GM12878 (cell line): ENCODE data around the gene HCRT. TPM values are rescaled to one million over a fixed set of nuclear protein-coding genes. Genes with fewer than 3 reads are reported as not detected.

Experiments
- ATAC-seq: fragments of 200-7000 bp; cut with Tn5 transposase; 3 replicates; pipeline ENCODE4 v1.9.1; 2020; ENCODE audit warnings: mild to moderate bottlenecking, moderate library complexity
- BruUV-seq: library from RNA; stranded (reverse); fragments of 400-500 nt; replicated peaks from 2 replicates; lab custom pipeline; 2021; lab: Mats Ljungman, UMichigan
- CTCF ChIA-PET: fragments of 300-600 bp; sonication (Branson Sonifier 250); formaldehyde crosslinking; extraction: SDS; loops from one replicate; lab custom pipeline; 2021; ENCODE audit warnings: inconsistent platforms; lab: Yijun Ruan, JAX
- POLR2A ChIA-PET: fragments of 350-600 bp; formaldehyde crosslinking; extraction: SDS; loops from one replicate; lab custom pipeline; 2021; ENCODE audit warnings: inconsistent platforms; lab: Charles Lee
- RAD21 ChIA-PET: fragments of 300-600 bp; sonication (Branson Sonifier 250); formaldehyde crosslinking; loops from one replicate; lab custom pipeline; 2023; ENCODE audit warnings: antibody characterized with exemption; ENCODE audit not compliant: unreplicated experiment; lab: Charles Lee
- SMC1A ChIA-PET: fragments of 300-600 bp; sonication (Branson Sonifier 250); formaldehyde crosslinking; loops from one replicate; lab custom pipeline; 2023; ENCODE audit not compliant: unreplicated experiment, uncharacterized antibody; lab: Charles Lee
- DNase-seq: peaks from one replicate; pipeline ENCODE4 v3.0.0-alpha.2; 2011; ENCODE audit warnings: low read depth, low spot score
- FAIRE-seq: peaks from 3 replicates; lab custom pipeline; 2011; peaks lifted over from hg19 to GRCh38; lab: Jason Lieb, UNC
- H2AFZ ChIP-seq: 2 replicates; pipeline ENCODE4 v1.6.0; 2011; ENCODE audit warnings: low read depth, low read length, control low read depth; ENCODE audit not compliant: control insufficient read depth
- H3K27ac ChIP-seq: 2 replicates; pipeline ENCODE4 v1.5.1; 2011; ENCODE audit warnings: control low read depth; ENCODE audit not compliant: control insufficient read depth, insufficient read depth
- H3K27me3 ChIP-seq, 2 experiments: replicated peaks in 1 of 2; 2 replicates each; pipeline versions ENCODE4 v1.6.0 to v1.6.1; 2011; ENCODE audit warnings: low read length in 1 of 2; ENCODE audit not compliant: control insufficient read depth in 2 of 2, insufficient read depth in 2 of 2
- H3K36me3 ChIP-seq, 2 experiments: 2 replicates each; pipeline ENCODE4 v1.5.1; 2011; ENCODE audit warnings: low read length in 1 of 2; ENCODE audit not compliant: control insufficient read depth in 2 of 2, insufficient read depth in 2 of 2
- H3K4me1 ChIP-seq: 2 replicates; pipeline ENCODE4 v1.6.1; 2011; ENCODE audit warnings: mild to moderate bottlenecking, low read length, moderate library complexity, mixed read lengths; ENCODE audit not compliant: control insufficient read depth, insufficient read depth
- H3K4me2 ChIP-seq: 2 replicates; pipeline ENCODE4 v1.6.0; 2011; ENCODE audit warnings: control low read depth; ENCODE audit not compliant: control insufficient read depth, insufficient read depth
- H3K4me3 ChIP-seq: fragments of 200-600 bp; sonication (generic); 2 replicates; pipeline ENCODE4 v1.5.1; 2016
- H3K79me2 ChIP-seq: 2 replicates; pipeline ENCODE4 v1.6.0; 2011; ENCODE audit warnings: low read length; ENCODE audit not compliant: control insufficient read depth, insufficient read depth
- H3K9ac ChIP-seq: 2 replicates; pipeline ENCODE4 v1.8.0; 2011; ENCODE audit warnings: low read length, control low read depth, mixed read lengths; ENCODE audit not compliant: control insufficient read depth, insufficient read depth
- H3K9me3 ChIP-seq: replicated peaks from 3 replicates; pipeline ENCODE4 v1.5.1; 2011; ENCODE audit warnings: mild to moderate bottlenecking, low read length; ENCODE audit not compliant: control insufficient read depth, insufficient read depth
- H4K20me1 ChIP-seq: 2 replicates; pipeline ENCODE4 v1.6.0; 2011; ENCODE audit not compliant: control insufficient read depth, insufficient read depth
- BMI1 ChIP-seq: fragments of 450-650 bp; IDR thresholded peaks from 2 replicates; pipeline ENCODE4 v1.6.1; 2016; ENCODE audit warnings: mild to moderate bottlenecking, moderate library complexity, borderline replicate concordance
- EED ChIP-seq: sonication (generic); IDR thresholded peaks from 2 replicates; pipeline ENCODE4 v1.6.1; 2016; ENCODE audit warnings: antibody characterized with exemption, low read depth
- IKZF1 ChIP-seq: fragments of 450-650 bp; conservative IDR thresholded peaks from 2 replicates; pipeline ENCODE4 v1.6.1; 2017; ENCODE audit warnings: antibody characterized with exemption, mild to moderate bottlenecking
- IKZF2 ChIP-seq, 2 experiments: fragments of 450-650 bp; IDR thresholded peaks; 2 replicates each; pipeline ENCODE4 v1.6.1; 2017; ENCODE audit warnings: mild to moderate bottlenecking in 2 of 2, moderate library complexity in 2 of 2
- JUNB ChIP-seq: IDR thresholded peaks from 2 replicates; pipeline ENCODE4 v1.6.1; 2016; ENCODE audit warnings: antibody characterized with exemption, mild to moderate bottlenecking
- PML ChIP-seq: IDR thresholded peaks from 2 replicates; pipeline ENCODE4 v1.6.1; 2012; ENCODE audit warnings: low read length, inconsistent platforms
- REST ChIP-seq: IDR thresholded peaks from 2 replicates; pipeline ENCODE4 v1.6.1; 2012; ENCODE audit warnings: mild to moderate bottlenecking, low read depth, low read length
- SIN3A ChIP-seq: IDR thresholded peaks from 2 replicates; pipeline ENCODE4 v1.6.1; 2012; ENCODE audit warnings: low read depth, low read length, improper control_type of control experiment
- ZBTB40 ChIP-seq: fragments of 450-650 bp; IDR thresholded peaks from 2 replicates; pipeline ENCODE4 v1.6.1; 2016; ENCODE audit warnings: mild to moderate bottlenecking, moderate library complexity, borderline replicate concordance
- WGBS: methylation state at CpG from one replicate; pipeline ENCODE4 v1.1.6; 2016; ENCODE audit warnings: low lambda C conversion rate; ENCODE audit not compliant: insufficient replicate concordance, insufficient coverage; ENCODE audit errors: missing lambda C conversion rate; 5-methylcytosine and 5-hydroxymethylcytosine counted together
- in situ Hi-C: fragments of 300-500 bp; cut with MboI; formaldehyde crosslinking; loops from 9 replicates; pipeline ENCODE4 v1.14.3; 2018; ENCODE audit warnings: mixed read lengths
- intact Hi-C: fragments of 100-400 bp; cut with micrococcal nuclease; formaldehyde crosslinking; loops from one replicate; pipeline ENCODE4 v1.14.2; 2022; ENCODE audit not compliant: unreplicated experiment
- polyA plus RNA-seq, 11 experiments: library from polyadenylated mRNA; depleted of rRNA in 4 of 11; unstranded in 6 of 11; stranded (reverse) in 5 of 11; fragments of >200 nt; fragmentation: Nextera tagmentation in 4 of 11; fragmentation: Illumina TruSeq in 1 of 11; extraction: Ambion mirVana in 4 of 11; extraction: Trizol in 1 of 11; gene quantifications; 1 replicate in 1 of 11; 2 replicates in 10 of 11; pipeline versions ENCODE4 v1.2.1 to v1.2.3, GENCODE V29; 2011 to 2016; ENCODE audit warnings: inconsistent platforms in 2 of 11, missing spikeins in 2 of 11, low read depth in 1 of 11
- total RNA-seq, 4 experiments: library from RNA; depleted of rRNA in 3 of 4; stranded (reverse); fragments of >200 nt in 3 of 4; fragmentation: Illumina TruSeq in 1 of 4; extraction: Trizol in 1 of 4; gene quantifications; 2 replicates each; pipeline versions ENCODE4 v1.2.1 to v1.2.3, GENCODE V29; 2013 to 2021

Gene HCRT
- total and polyA plus RNA-seq, 10 of the 15 experiments (the other 5 are each of a cell fraction or from before 2014, with no cell fraction given): 0.41 TPM; not detected in 9

- intact Hi-C loops (loop anchor here (2.0 to 10.0 kb wide), 4 partner anchors 107 to 225 kb away; partner anchors contain the start of genes CNP and STAT5A), in situ Hi-C loops (no loop called here)
- FAIRE-seq (no peak), ATAC-seq (no peak), DNase-seq (no peak)
- Histone ChIP-seq H3K79me2 (no peaks in the 10 kb centered on the region), H3K27me3 (no peaks in the 10 kb centered on the region), H3K9ac (no peak overlapping the region), H3K4me2 (peak overlapping the region; percentile 45), H2AFZ (no peak overlapping the region), H4K20me1 (no peaks in the 10 kb centered on the region), H3K27ac (no peak overlapping the region), H3K9me3 (no peaks in the 10 kb centered on the region), H3K4me3 (no peak overlapping the region), H3K36me3 (no peaks in the 10 kb centered on the region), H3K4me1 (peaks cover 39% of the 10 kb centered on the region)
- 47% methylated on average over 12 of the region's 20 CpGs for WGBS
- ChIA-PET POLR2A (interaction anchor here (0.6 to 2.0 kb wide), 5 partner anchors 7 to 435 kb away, joined by 3 to 15 read pairs (median 6); partner anchors contain the start of gene RAB5C), RAD21 (interaction anchor here (0.8 to 4.7 kb wide), 9 partner anchors 18 to 226 kb away, joined by 3 to 78 read pairs (median 8); partner anchors contain the start of genes DHX58 and KAT2A), SMC1A (interaction anchor here (1.0 to 4.7 kb wide), 7 partner anchors 14 to 141 kb away, joined by 3 to 53 read pairs (median 11); partner anchors contain the start of genes DHX58, GHDC, KAT2A and RAB5C), CTCF (interaction anchor here (0.8 to 4.6 kb wide), 16 partner anchors 13 to 498 kb away, joined by 3 to 138 read pairs (median 12); partner anchors contain the start of genes DHX58, KAT2A and NKIRAS2)
- no TSS peak for BruUV-seq
- no peak for TF ChIP-seq PML
- peak; percentile 42; the same call in 1 of the 2 replicates for TF ChIP-seq ZBTB40
- TF ChIP-seq REST: peak; percentile 90
- 0 out of 2 replicates have a peak, but pooled peaks have one; percentile 29 for TF ChIP-seq BMI1
- 0 out of 2 replicates have a peak, but pooled peaks have one; percentile 29 for TF ChIP-seq SIN3A
- peak; percentile 61 to 63; a peak in 3 of 4 replicates for TF ChIP-seq IKZF2 (IDR thresholded peaks at IDR 0.05)
- TF ChIP-seq IKZF1: 0 out of 2 replicates have a peak, but pooled peaks have one; percentile 13
- peak; percentile 29; the same call in 1 of the 2 replicates for TF ChIP-seq EED
- no peak for TF ChIP-seq JUNB
- TF ChIP-seq, all 136 proteins: peak for 7
Observed at GRCh38 chr17:42179911-42180410, 5.3 kb downstream of the HCRT start.
